ENCODE measurements around the gene PLXDC1.

PLXDC1 gene

GRCh38 chr17:39101091-39101490, 50.3 kb downstream of the PLXDC1 start:
- TF ChIP-seq CTCF (IDR thresholded peaks at IDR 0.05) (no peak), ZFX (IDR thresholded peaks at IDR 0.05; ENCODE audit: borderline replicate concordance) (no peak)
- no peak overlapping the region for H3K27ac ChIP-seq

GRCh38 chr17:39100530-39100929, 50.9 kb downstream of the PLXDC1 start:
- no peak overlapping the region for H3K27ac ChIP-seq
- TF ChIP-seq ZFX (IDR thresholded peaks at IDR 0.05; ENCODE audit: borderline replicate concordance) (no peak), CTCF (IDR thresholded peaks at IDR 0.05) (no peak)

DNA sequence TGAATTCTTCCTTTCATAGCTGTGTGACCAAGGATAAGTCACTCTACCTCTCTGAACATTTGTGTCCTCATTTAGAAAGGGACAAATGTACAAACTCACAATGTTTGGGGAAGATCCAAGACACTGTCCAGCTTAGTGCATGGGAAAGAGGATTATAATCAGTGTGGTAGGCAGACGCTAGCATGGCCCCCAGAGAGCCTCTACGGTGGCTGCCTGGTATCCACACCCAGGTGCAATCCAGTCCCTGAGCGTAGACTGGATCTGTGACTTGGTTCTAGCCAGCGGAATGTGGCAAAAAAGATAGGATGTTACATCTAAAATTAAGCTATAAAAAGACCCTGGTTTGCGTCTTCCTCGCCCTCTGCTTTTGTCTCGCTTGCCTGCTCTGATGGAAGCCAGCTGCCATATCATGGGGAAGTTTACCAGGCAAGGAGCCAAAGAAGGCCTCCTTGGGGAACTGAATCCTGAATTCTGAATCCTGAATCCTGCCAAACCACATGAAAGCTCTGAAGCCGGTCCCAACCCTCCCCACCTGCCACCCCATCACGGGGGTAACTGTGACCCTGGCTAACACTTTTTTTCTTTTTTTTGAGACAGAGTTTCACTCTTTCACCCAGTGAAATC, 51.7 kb downstream of the PLXDC1 start:
- no peak overlapping the region for H3K27ac ChIP-seq

DNA sequence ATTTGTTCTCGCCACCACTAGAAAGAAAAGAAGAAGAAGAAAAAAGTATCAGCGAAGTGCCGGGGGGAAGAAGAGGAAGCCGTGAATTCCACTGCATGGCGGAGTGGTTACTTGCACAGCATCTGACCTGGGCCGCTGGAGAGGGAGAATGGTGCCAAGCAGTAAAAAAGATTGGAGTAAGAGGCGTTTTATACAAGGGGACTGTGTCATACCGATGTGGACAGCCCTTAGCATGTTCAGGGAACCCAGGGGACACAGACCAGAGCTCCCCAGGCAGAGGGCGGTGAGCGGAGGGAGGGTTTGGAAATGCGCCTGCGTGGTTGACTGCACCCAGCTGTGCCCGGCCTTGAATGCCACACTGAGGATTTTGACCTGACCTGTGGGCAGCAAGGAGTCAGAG, 52.8 kb downstream of the PLXDC1 start:
- TF ChIP-seq CTCF (IDR thresholded peaks at IDR 0.05) (no peak), ZFX (IDR thresholded peaks at IDR 0.05; ENCODE audit: borderline replicate concordance) (no peak)
- H3K27ac ChIP-seq, result no peak overlapping the region

More for the DNA sequence above, 51.7 kb downstream of the PLXDC1 start:
- TF ChIP-seq ZFX (IDR thresholded peaks at IDR 0.05; ENCODE audit: borderline replicate concordance) (no peak), CTCF (IDR thresholded peaks at IDR 0.05) (no peak)

DNA sequence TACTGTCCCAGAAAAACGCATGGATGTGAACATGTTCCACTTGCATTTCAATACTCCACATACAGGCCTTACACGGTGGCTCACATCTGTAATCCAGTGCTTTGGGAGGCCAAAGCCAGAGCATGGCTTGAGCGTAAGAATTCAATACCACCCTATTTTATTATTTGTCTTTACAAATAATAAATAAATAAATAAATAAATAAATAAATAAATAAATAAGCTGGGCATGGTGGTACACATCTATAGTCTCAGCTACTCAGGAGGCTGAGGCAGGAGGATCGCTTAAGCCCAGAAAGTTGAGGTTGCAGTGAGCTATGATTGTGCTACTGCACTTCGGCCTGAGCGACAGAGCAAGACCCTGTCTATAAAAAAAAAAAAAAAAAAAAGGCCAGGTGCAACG, 53.9 kb downstream of the PLXDC1 start:
- H3K27ac ChIP-seq, result no peak overlapping the region
- TF ChIP-seq ZFX (IDR thresholded peaks at IDR 0.05; ENCODE audit: borderline replicate concordance) (no peak), CTCF (IDR thresholded peaks at IDR 0.05) (no peak)

GRCh38 chr17:39097150-39097519, 54.3 kb downstream of the PLXDC1 start:
- no peak overlapping the region for H3K27ac ChIP-seq
- TF ChIP-seq ZFX (IDR thresholded peaks at IDR 0.05; ENCODE audit: borderline replicate concordance), result no peak
- no peak for TF ChIP-seq CTCF (IDR thresholded peaks at IDR 0.05)

GRCh38 chr17:39096508-39097149, 54.8 kb downstream of the PLXDC1 start:
- TF ChIP-seq ZFX (IDR thresholded peaks at IDR 0.05; ENCODE audit: borderline replicate concordance), result no peak
- TF ChIP-seq CTCF (IDR thresholded peaks at IDR 0.05), result no peak
- H3K27ac ChIP-seq, result no peak overlapping the region
